ENCODE measurements around the gene NAA11. TPM values are rescaled to one million over a fixed set of nuclear protein-coding genes. Genes with fewer than 3 reads are reported as not detected.

The NAA11 gene
- total RNA-seq, 1 donor from 2014 or later = not detected

Other genes starting within 250 kb of the NAA11 start
- gene GK2, start 82.2 kb upstream of the NAA11 start, total RNA-seq = not detected

All from frontal cortex (tissue), 1 donor.